H1 (cell line): Measurements from ENCODE around the gene GBF1. TPM values are rescaled to one million over a fixed set of nuclear protein-coding genes. Genes with fewer than 3 reads are reported as not detected.
A peak's percentile ranks its signal among the peaks of the same experiment; 100 is the strongest.

ENCODE experiments used
- CTCF ChIA-PET: fragments of 300-600 bp; sonication (Branson Sonifier 250); formaldehyde crosslinking; loops from one replicate; lab custom pipeline; 2021; ENCODE audit not compliant: partially characterized antibody; lab: Charles Lee
- POLR2A ChIA-PET: fragments of 300-600 bp; sonication (Branson Sonifier 250); formaldehyde crosslinking; loops from one replicate; lab custom pipeline; 2021; ENCODE audit warnings: inconsistent platforms; ENCODE audit not compliant: partially characterized antibody; lab: Charles Lee
- DNase-seq, 2 experiments: peaks; one replicate each; pipeline versions ENCODE4 v3.0.0 to v3.0.0-alpha.2; 2010 to 2022; ENCODE audit warnings: low spot score in 2 of 2, low read depth in 1 of 2, mixed read lengths in 1 of 2
- FAIRE-seq: peaks from 2 replicates; lab custom pipeline; 2011; peaks lifted over from hg19 to GRCh38; lab: Jason Lieb, UNC
- H2AFZ ChIP-seq: 2 replicates; pipeline ENCODE4 v1.8.1; 2012; ENCODE audit warnings: low read length, inconsistent platforms
- H2AK5ac ChIP-seq: 2 replicates; pipeline ENCODE4 v1.6.1; 2013; ENCODE audit warnings: low read depth, low read length
- H2BK120ac ChIP-seq: replicated peaks from 2 replicates; pipeline ENCODE3; 2013; ENCODE audit warnings: low read depth, low read length, inconsistent platforms
- H2BK12ac ChIP-seq: 2 replicates; pipeline ENCODE4 v1.6.1; 2013; ENCODE audit warnings: low read depth, low read length
- H2BK15ac ChIP-seq: 2 replicates; pipeline ENCODE4 v1.6.1; 2013; ENCODE audit warnings: low read length
- H2BK20ac ChIP-seq: 2 replicates; pipeline ENCODE4 v1.6.1; 2013; ENCODE audit warnings: low read length
- H2BK5ac ChIP-seq: 2 replicates; pipeline ENCODE4 v1.6.1; 2013; ENCODE audit warnings: low read depth, low read length
- H3K14ac ChIP-seq: 2 replicates; pipeline ENCODE4 v1.6.1; 2013; ENCODE audit warnings: inconsistent platforms; ENCODE audit not compliant: insufficient read length
- H3K18ac ChIP-seq: 2 replicates; pipeline ENCODE4 v1.6.1; 2013; ENCODE audit warnings: low read length; ENCODE audit errors: extremely low read depth
- H3K23ac ChIP-seq: 2 replicates; pipeline ENCODE4 v1.6.1; 2013; ENCODE audit warnings: inconsistent platforms; ENCODE audit not compliant: insufficient read length
- H3K23me2 ChIP-seq: 2 replicates; pipeline ENCODE4 v1.6.1; 2013; ENCODE audit warnings: low read depth, low read length
- H3K27ac ChIP-seq: 2 replicates; pipeline ENCODE4 v1.6.1; 2011; ENCODE audit warnings: low read depth, low read length, inconsistent platforms
- H3K27me3 ChIP-seq, 4 experiments: replicated peaks in 1 of 4; 1 replicate in 1 of 4; 2 replicates in 3 of 4; pipeline versions ENCODE4 v1.6.1 to v1.8.1; 2011 to 2013; ENCODE audit warnings: low read length in 3 of 4, mild to moderate bottlenecking in 3 of 4, inconsistent platforms in 2 of 4, mixed read lengths in 2 of 4, moderate library complexity in 1 of 4; ENCODE audit not compliant: control insufficient read depth in 3 of 4, insufficient read depth in 3 of 4; ENCODE audit errors: extremely low read depth in 1 of 4
- H3K36me3 ChIP-seq, 4 experiments: 2 replicates each; pipeline versions ENCODE4 v1.6.1 to v1.8.1; 2011 to 2013; ENCODE audit warnings: mild to moderate bottlenecking in 4 of 4, low read length in 3 of 4, moderate library complexity in 2 of 4, control low read depth in 1 of 4, inconsistent platforms in 1 of 4; ENCODE audit not compliant: insufficient read depth in 4 of 4, control insufficient read depth in 2 of 4
- H3K4ac ChIP-seq: replicated peaks from 2 replicates; pipeline ENCODE3; 2013; ENCODE audit warnings: low read length, low read depth, mixed read lengths, inconsistent platforms; ENCODE audit not compliant: insufficient read length
- H3K4me1 ChIP-seq, 4 experiments: replicated peaks in 1 of 4; 1 replicate in 1 of 4; 2 replicates in 3 of 4; pipeline versions ENCODE4 v1.6.1 to v1.8.1; 2011 to 2013; ENCODE audit warnings: low read length in 3 of 4, inconsistent platforms in 2 of 4, mixed read lengths in 1 of 4; ENCODE audit not compliant: insufficient read depth in 4 of 4, control insufficient read depth in 3 of 4
- H3K4me2 ChIP-seq, 2 experiments: 2 replicates each; pipeline versions ENCODE4 v1.6.1 to v1.8.1; 2011 to 2013; ENCODE audit warnings: low read depth in 2 of 2, low read length in 2 of 2, control low read depth in 1 of 2, inconsistent platforms in 1 of 2, mild to moderate bottlenecking in 1 of 2; ENCODE audit not compliant: insufficient read depth in 1 of 2
- H3K4me3 ChIP-seq, 4 experiments: fragments of 200-600, 300-600 bp in 1 of 4; sonication (generic), shearing (Covaris generic), sonication (Bioruptor Twin) in 1 of 4; 2 replicates each; pipeline versions ENCODE4 v1.5.1 to v1.8.1; 2011 to 2016; ENCODE audit warnings: low read length in 4 of 4, low read depth in 3 of 4, control low read depth in 2 of 4, inconsistent platforms in 2 of 4, mild to moderate bottlenecking in 2 of 4, mixed read lengths in 1 of 4, moderate library complexity in 1 of 4; ENCODE audit not compliant: insufficient read depth in 2 of 4; ENCODE audit errors: extremely low read depth in 1 of 4
- H3K56ac ChIP-seq: replicated peaks from 2 replicates; pipeline ENCODE3; 2013; ENCODE audit warnings: low read depth, mild to moderate bottlenecking, mixed read lengths, low read length, inconsistent platforms; ENCODE audit not compliant: insufficient read length
- H3K79me1 ChIP-seq: 2 replicates; pipeline ENCODE4 v1.6.1; 2013; ENCODE audit warnings: low read depth, low read length, control low read depth
- H3K79me2 ChIP-seq, 2 experiments: 2 replicates each; pipeline versions ENCODE4 v1.6.1 to v1.8.1; 2012 to 2013; ENCODE audit warnings: low read length in 2 of 2, mild to moderate bottlenecking in 2 of 2, inconsistent platforms in 1 of 2; ENCODE audit not compliant: insufficient read depth in 2 of 2, control insufficient read depth in 1 of 2
- H3K9ac ChIP-seq, 4 experiments: replicated peaks in 1 of 4; 1 replicate in 1 of 4; 2 replicates in 3 of 4; pipeline versions ENCODE4 v1.6.1 to v1.8.1; 2011 to 2013; ENCODE audit warnings: low read depth in 3 of 4, low read length in 3 of 4, control low read depth in 2 of 4, mild to moderate bottlenecking in 2 of 4, moderate library complexity in 2 of 4, inconsistent platforms in 1 of 4; ENCODE audit errors: extremely low read depth in 1 of 4
- H3K9me3 ChIP-seq, 2 experiments: 2 replicates each; pipeline versions ENCODE4 v1.6.1 to v1.8.1; 2012 to 2013; ENCODE audit warnings: mild to moderate bottlenecking in 2 of 2, moderate library complexity in 2 of 2, control low read depth in 1 of 2, inconsistent platforms in 1 of 2, low read depth in 1 of 2, low read length in 1 of 2, mixed read lengths in 1 of 2; ENCODE audit not compliant: insufficient read depth in 2 of 2
- H4K20me1 ChIP-seq, 2 experiments: replicated peaks in 1 of 2; 2 replicates each; pipeline versions ENCODE3 to v1.8.1; 2011 to 2013; ENCODE audit warnings: inconsistent platforms in 2 of 2, low read length in 2 of 2, mild to moderate bottlenecking in 1 of 2; ENCODE audit not compliant: insufficient read depth in 2 of 2, control insufficient read depth in 1 of 2
- H4K5ac ChIP-seq: 2 replicates; pipeline ENCODE4 v1.6.1; 2013; ENCODE audit warnings: low read length, low read depth, mixed read lengths, inconsistent platforms; ENCODE audit not compliant: insufficient read length
- H4K8ac ChIP-seq: 2 replicates; pipeline ENCODE4 v1.8.0; 2013; ENCODE audit warnings: mild to moderate bottlenecking, moderate library complexity, low read length, inconsistent platforms; ENCODE audit not compliant: insufficient read depth; ENCODE audit errors: extremely low read depth
- H4K91ac ChIP-seq: replicated peaks from 2 replicates; pipeline ENCODE3; 2013; ENCODE audit warnings: low read length, mixed read lengths, inconsistent platforms; ENCODE audit not compliant: insufficient read length
- BACH1 ChIP-seq: IDR thresholded peaks from 2 replicates; pipeline ENCODE4 v1.6.1; 2012; ENCODE audit warnings: low read length, improper control_type of control experiment
- EP300 ChIP-seq, 2 experiments: IDR thresholded peaks; 1 replicate in 1 of 2; 2 replicates in 1 of 2; pipeline ENCODE4 v1.6.1; 2011 to 2012; ENCODE audit warnings: low read depth in 2 of 2, low read length in 2 of 2, mild to moderate bottlenecking in 2 of 2, borderline replicate concordance in 1 of 2, inconsistent platforms in 1 of 2, moderate library complexity in 1 of 2
- EZH2 ChIP-seq: fragments of 200-600 bp; sonication (generic); IDR thresholded peaks from 2 replicates; pipeline ENCODE4 v1.7.1; 2012; ENCODE audit warnings: low read depth, mild to moderate bottlenecking, moderate library complexity, low read length, inconsistent platforms; ENCODE audit not compliant: severe bottlenecking
- GABPA ChIP-seq: IDR thresholded peaks from 2 replicates; pipeline ENCODE4 v1.6.1; 2011; ENCODE audit warnings: mild to moderate bottlenecking, low read length, moderate library complexity, borderline replicate concordance; ENCODE audit not compliant: insufficient read depth
- KDM4A ChIP-seq: IDR thresholded peaks from one replicate; pipeline ENCODE4 v1.7.1; 2012; ENCODE audit warnings: low read depth, mild to moderate bottlenecking, moderate library complexity, low read length, inconsistent platforms; ENCODE audit not compliant: severe bottlenecking
- RAD21 ChIP-seq, 2 experiments: IDR thresholded peaks in 1 of 2; conservative IDR thresholded peaks in 1 of 2; 2 replicates each; pipeline ENCODE4 v1.6.1; 2011; ENCODE audit warnings: low read depth in 2 of 2, low read length in 2 of 2, improper control_type of control experiment in 1 of 2, inconsistent platforms in 1 of 2, mild to moderate bottlenecking in 1 of 2, moderate library complexity in 1 of 2
- SAP30 ChIP-seq: fragments of 300-600 bp; sonication (generic); IDR thresholded peaks from 2 replicates; pipeline ENCODE4 v1.7.1; 2012; ENCODE audit warnings: low read length, moderate library complexity, mild to moderate bottlenecking, inconsistent platforms; ENCODE audit not compliant: insufficient read depth, insufficient replicate concordance
- SP1 ChIP-seq: IDR thresholded peaks from 2 replicates; pipeline ENCODE4 v1.6.1; 2011; ENCODE audit warnings: low read depth, low read length
- TBP ChIP-seq: IDR thresholded peaks from 2 replicates; pipeline ENCODE4 v1.6.1; 2011; ENCODE audit warnings: low read depth, low read length, improper control_type of control experiment
- YY1 ChIP-seq: IDR thresholded peaks from 2 replicates; pipeline ENCODE4 v1.6.1; 2011; ENCODE audit warnings: low read depth, mild to moderate bottlenecking, low read length
- WGBS, 2 experiments: shearing (Covaris generic) in 1 of 2; methylation state at CpG; one replicate each; pipeline versions ENCODE4 v1.1.6 to v1.1.7; 2013 to 2015; ENCODE audit warnings: low lambda C conversion rate in 2 of 2, mixed read lengths in 2 of 2, inconsistent platforms in 1 of 2, low coverage in 1 of 2, missing lambda C conversion rate in 1 of 2; ENCODE audit not compliant: insufficient replicate concordance in 2 of 2, insufficient coverage in 1 of 2, insufficient read length in 1 of 2; ENCODE audit errors: extremely low coverage in 1 of 2, missing lambda C conversion rate in 1 of 2; 5-methylcytosine and 5-hydroxymethylcytosine counted together
- polyA plus RNA-seq, 7 experiments: library from polyadenylated mRNA; depleted of rRNA in 3 of 7; stranded (reverse) in 5 of 7; unstranded in 2 of 7; fragments of >200 nt in 5 of 7; fragments of 200-250 nt in 2 of 7; gene quantifications; 1 replicate in 5 of 7; 2 replicates in 1 of 7; 4 replicates in 1 of 7; pipeline versions ENCODE4 v1.2.1 to v1.2.3, GENCODE V29; 2011 to 2013; ENCODE audit warnings: missing spikeins in 2 of 7, mixed read lengths in 2 of 7
- total RNA-seq: library from RNA; stranded (reverse); fragmentation: NEBNext Ultra II Directional; extraction: Animal tissue kit (Norgen Biotek cat#: 25700); gene quantifications from 2 replicates; pipeline ENCODE4 v1.2.1, GENCODE V29; 2021

GBF1 gene
- total and polyA plus RNA-seq, 2 of the 8 experiments (the other 6 are each of a cell fraction or from before 2014, with no cell fraction given) = 11.0 to 25.5 TPM

GRCh38 chr10:102420714-102421506 is 175.6 kb downstream of the GBF1 start, which contains the start of gene FBXL15:
TSS of gene FBXL15 (plus strand) at chr10:102420836. CDS start at chr10:102421130, 294 bp downstream.
- no peak within 1 kb of the TSS for H3K23ac ChIP-seq
- no peaks in the 10 kb centered on the region for H3K27me3 ChIP-seq
- H2BK12ac ChIP-seq = peak within 1 kb of the TSS; percentile 99; the same call in 1 of the 2 replicates
- H4K91ac ChIP-seq = peak within 1 kb of the TSS; percentile 97
- no peak within 1 kb of the TSS for H3K14ac ChIP-seq
- peak within 1 kb of the TSS; percentile 74 to 92 (median 80) for H3K4me3 ChIP-seq
- peak within 1 kb of the TSS; percentile 99 for H3K56ac ChIP-seq
- peak within 1 kb of the TSS; percentile 99 for H2BK5ac ChIP-seq
- H3K27ac ChIP-seq = peak within 1 kb of the TSS; percentile 81; the same call in 1 of the 2 replicates
- 0 out of 2 replicates have a peak within 1 kb of the TSS, but pooled peaks have one; percentile 48 for H2BK20ac ChIP-seq
- H2BK15ac ChIP-seq = peak within 1 kb of the TSS; percentile 100
- ChIA-PET POLR2A (interaction anchor here (0.6 to 7.9 kb wide), 19 partner anchors 10 to 270 kb away, joined by 3 to 56 read pairs (median 5); partner anchors contain the start of genes C10orf95, CUEDC2 and NFKB2), CTCF (interaction anchor here (0.6 to 9.5 kb wide), 22 partner anchors 9 to 1677 kb away, joined by 3 to 78 read pairs (median 10); partner anchors contain the start of genes C10orf95 and CUEDC2)
- no peak within 1 kb of the TSS for H2AK5ac ChIP-seq
- H3K4ac ChIP-seq = peak within 1 kb of the TSS; percentile 80
- peaks cover 5 to 9% of the 10 kb centered on the region in 2 experiments for H4K20me1 ChIP-seq
- peaks cover 32% of the 10 kb centered on the region for H3K23me2 ChIP-seq
- H3K4me2 ChIP-seq = peak within 1 kb of the TSS; percentile 88 to 100
- no peaks in the 10 kb centered on the region for H3K79me1 ChIP-seq
- WGBS, 2 experiments = 1% methylated on average over 41 of the region's 66 CpGs; no CpG with 5 or more reads in 1 of the 2 experiments
- peak within 1 kb of the TSS; percentile 87 for H2AFZ ChIP-seq
- H4K5ac ChIP-seq = peak within 1 kb of the TSS; percentile 99
- H3K79me2 ChIP-seq = no peaks in the 10 kb centered on the region
- H4K8ac ChIP-seq = peak within 1 kb of the TSS; percentile 95
- DNase-seq (peak; percentile 90 to 98), FAIRE-seq (peak; percentile 91)
- H3K9ac ChIP-seq = peak within 1 kb of the TSS; percentile 54 to 80 (median 72)
- H3K36me3 ChIP-seq = 0 out of 8 replicates have a peak, but pooled peaks cover 0 to 3% (median 0%) of the 10 kb centered on the region in 4 experiments
- peaks cover 0 to 25% (median 10%) of the 10 kb centered on the region in 4 experiments; a peak in 5 of 7 replicates for H3K4me1 ChIP-seq
- no peaks in the 10 kb centered on the region for H3K9me3 ChIP-seq
- peak within 1 kb of the TSS; percentile 96 for H2BK120ac ChIP-seq
- H3K18ac ChIP-seq = peak within 1 kb of the TSS; percentile 97
- TF ChIP-seq EZH2 (no peak), GABPA (peak; percentile 90), BACH1 (no peak), YY1 (peak; percentile 73), SP1 (0 out of 2 replicates have a peak, but pooled peaks have one; percentile 47), EP300 (IDR thresholded peaks at IDR 0.05; ENCODE audit: borderline replicate concordance in 1 of 2, low read depth in 2 of 2, low read length in 2 of 2) (peak in 1 of 2 experiments; percentile 50; a peak in 1 of 3 replicates), TBP (peak; percentile 62), KDM4A (peak; percentile 85), SAP30 (peak; percentile 22), RAD21 (IDR thresholded peaks at IDR 0.05 in 1 of 2, conservative IDR thresholded peaks at IDR 0.05 in 1 of 2; ENCODE audit: low read depth in 2 of 2, low read length in 2 of 2) (no peak)
